Measurements from ENCODE around the gene CLIC4. TPM values are rescaled to one million over a fixed set of nuclear protein-coding genes. Genes with fewer than 3 reads are reported as not detected.
A peak's percentile ranks its signal among the peaks of the same experiment; 100 is the strongest.
"Not testable (repeated sequence)": the region's sequence is repeated elsewhere in the genome, so short reads cannot be mapped to it uniquely, and the experiment has no call there.

CLIC4 gene
- total RNA-seq, 1 donor from 2014 or later: 123 TPM

DNA sequence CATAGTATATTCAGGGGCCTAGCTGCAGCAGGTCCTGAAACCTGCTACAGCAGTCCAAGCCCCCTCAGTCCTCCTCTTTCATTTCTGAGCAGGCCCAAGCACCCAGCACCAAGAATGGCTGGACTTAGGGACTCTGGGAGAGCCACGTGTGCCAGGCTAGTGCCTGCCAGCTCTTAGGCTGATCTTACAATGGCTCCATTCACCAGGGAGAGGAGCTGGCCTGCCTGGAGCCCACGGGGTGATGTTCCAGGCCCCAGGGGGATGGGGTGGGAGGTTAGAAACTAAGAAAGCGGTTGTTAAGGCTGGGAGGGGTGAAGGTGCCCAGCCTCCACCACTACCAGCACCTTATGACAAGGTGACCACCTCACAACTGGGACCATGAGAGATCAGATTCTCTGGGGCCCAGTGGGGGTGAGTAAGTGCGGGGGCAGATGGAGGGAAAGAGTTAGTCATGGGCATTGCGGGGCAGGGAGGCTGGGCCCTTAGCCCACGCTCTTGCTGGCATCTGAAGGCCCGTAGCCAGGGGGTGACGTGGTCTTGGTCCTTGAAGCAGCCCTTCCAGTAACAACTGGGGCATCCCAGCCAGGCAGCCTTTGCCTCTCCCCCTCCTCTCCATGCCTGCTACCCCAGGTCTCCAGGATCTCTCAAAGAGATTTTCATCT lies 30.3 kb upstream of the CLIC4 start:
- H3K4me1 Mint-ChIP-seq: peaks cover 11% of the 10 kb centered on the region
- H3K27ac Mint-ChIP-seq (ENCODE audit: unreplicated experiment): peak overlapping the region; percentile 12
- H3K9me3 Mint-ChIP-seq: no peaks in the 10 kb centered on the region
- no peak for DNase-seq (ENCODE audit: low read depth, low spot score)
- TF ChIP-seq, protein P1, sequence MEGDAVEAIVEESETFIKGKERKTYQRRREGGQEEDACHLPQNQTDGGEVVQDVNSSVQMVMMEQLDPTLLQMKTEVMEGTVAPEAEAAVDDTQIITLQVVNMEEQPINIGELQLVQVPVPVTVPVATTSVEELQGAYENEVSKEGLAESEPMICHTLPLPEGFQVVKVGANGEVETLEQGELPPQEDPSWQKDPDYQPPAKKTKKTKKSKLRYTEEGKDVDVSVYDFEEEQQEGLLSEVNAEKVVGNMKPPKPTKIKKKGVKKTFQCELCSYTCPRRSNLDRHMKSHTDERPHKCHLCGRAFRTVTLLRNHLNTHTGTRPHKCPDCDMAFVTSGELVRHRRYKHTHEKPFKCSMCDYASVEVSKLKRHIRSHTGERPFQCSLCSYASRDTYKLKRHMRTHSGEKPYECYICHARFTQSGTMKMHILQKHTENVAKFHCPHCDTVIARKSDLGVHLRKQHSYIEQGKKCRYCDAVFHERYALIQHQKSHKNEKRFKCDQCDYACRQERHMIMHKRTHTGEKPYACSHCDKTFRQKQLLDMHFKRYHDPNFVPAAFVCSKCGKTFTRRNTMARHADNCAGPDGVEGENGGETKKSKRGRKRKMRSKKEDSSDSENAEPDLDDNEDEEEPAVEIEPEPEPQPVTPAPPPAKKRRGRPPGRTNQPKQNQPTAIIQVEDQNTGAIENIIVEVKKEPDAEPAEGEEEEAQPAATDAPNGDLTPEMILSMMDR (conservative IDR thresholded peaks at IDR 0.05): no peak
- no peaks in the 10 kb centered on the region for H3K36me3 Mint-ChIP-seq (ENCODE audit: low read depth)
- H3K27me3 Mint-ChIP-seq (ENCODE audit: low read depth): no peaks in the 10 kb centered on the region
- no peak overlapping the region for H3K4me3 Mint-ChIP-seq

DNA sequence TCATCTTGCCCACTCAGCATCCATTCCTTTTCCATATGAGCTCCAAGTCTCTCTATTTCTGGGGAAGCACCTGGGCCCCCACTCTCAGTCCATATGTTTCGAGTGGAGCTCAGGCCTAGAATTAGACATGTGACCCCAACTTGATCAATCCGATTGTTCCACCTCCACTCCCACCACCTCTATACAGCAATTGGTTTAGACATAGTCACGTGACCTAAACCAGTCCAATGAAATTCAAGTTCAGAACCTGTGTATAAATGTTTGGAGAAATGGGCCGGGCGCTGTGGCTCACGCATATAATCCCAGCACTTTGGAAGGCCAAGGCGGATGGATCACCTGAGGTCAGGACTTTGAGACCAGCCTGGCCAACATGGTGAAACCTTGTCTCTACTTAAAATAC lies 29.6 kb upstream of the CLIC4 start:
- Mint-ChIP-seq H3K4me3 (no peak overlapping the region), H3K4me1 (peaks cover 11% of the 10 kb centered on the region), H3K27me3 (ENCODE audit: low read depth) (no peaks in the 10 kb centered on the region), H3K9me3 (no peaks in the 10 kb centered on the region), H3K36me3 (ENCODE audit: low read depth) (no peaks in the 10 kb centered on the region), H3K27ac (ENCODE audit: unreplicated experiment) (no peak overlapping the region)
- TF ChIP-seq, protein P1 (conservative IDR thresholded peaks at IDR 0.05): no peak
- no peak for DNase-seq (ENCODE audit: low read depth, low spot score)

DNA sequence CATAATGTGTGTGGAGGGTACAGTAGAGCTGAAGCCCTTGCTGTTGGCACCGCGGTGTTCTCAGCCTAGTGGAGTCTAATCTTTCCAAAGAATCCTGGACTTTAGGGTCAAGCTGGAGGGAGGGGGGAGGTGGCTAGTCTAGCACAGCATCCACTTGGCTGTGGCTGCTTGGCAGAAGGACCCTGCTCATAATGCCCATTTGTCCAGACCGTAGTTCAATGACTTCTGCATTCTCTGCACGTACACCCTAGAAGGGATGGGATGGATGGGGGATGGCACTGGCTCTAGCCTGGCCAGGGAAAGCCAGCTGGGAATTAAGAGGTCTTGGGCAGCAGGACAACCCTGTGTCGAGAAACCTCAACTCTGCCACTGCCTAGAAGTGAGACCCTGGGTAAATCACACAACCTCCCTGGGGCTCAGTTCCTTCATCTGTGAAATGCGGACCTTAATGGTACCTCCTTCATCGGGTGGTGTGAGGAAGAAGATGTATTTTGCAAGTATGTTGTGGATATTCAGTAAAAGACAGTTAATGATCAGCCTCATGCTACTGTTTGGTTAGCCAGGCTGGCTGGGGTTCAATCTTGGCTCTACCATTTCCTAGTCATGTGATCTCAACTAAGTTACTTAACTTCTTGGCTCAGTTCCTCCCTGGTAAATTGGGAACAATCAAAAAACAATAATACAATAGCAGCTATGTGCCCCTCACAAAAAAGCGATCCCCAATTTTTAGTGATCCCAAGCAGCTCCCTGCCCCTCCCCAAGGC lies 27.2 kb upstream of the CLIC4 start:
- Mint-ChIP-seq H3K27me3 (ENCODE audit: low read depth) (no peaks in the 10 kb centered on the region), H3K27ac (ENCODE audit: unreplicated experiment) (no peak overlapping the region), H3K36me3 (ENCODE audit: low read depth) (no peaks in the 10 kb centered on the region), H3K9me3 (peaks cover 5% of the 10 kb centered on the region), H3K4me3 (no peak overlapping the region), H3K4me1 (peaks cover 11% of the 10 kb centered on the region)
- DNase-seq (ENCODE audit: low read depth, low spot score): no peak
- TF ChIP-seq, protein P1 (conservative IDR thresholded peaks at IDR 0.05): no peak

DNA sequence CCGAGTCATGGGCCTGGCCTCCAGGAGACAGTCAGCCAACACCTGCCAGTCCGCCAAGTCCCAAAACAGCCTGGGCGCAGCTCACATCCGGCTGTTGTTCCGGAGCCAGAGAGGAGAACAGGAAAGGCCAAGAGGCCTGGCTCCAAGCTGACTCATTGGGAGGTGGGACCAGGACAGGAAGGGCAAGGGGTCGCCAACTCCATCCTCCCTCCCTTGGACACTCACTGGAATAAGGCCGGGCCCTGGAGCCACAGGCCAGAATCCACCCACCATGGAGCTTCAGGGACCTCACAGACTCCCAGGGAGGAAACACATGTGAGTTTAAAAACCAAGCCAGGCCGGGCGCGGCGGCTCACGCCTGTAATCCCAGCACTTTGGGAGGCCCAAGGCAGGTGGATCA lies 25.1 kb upstream of the CLIC4 start:
- H3K36me3 Mint-ChIP-seq (ENCODE audit: low read depth): no peaks in the 10 kb centered on the region

DNA sequence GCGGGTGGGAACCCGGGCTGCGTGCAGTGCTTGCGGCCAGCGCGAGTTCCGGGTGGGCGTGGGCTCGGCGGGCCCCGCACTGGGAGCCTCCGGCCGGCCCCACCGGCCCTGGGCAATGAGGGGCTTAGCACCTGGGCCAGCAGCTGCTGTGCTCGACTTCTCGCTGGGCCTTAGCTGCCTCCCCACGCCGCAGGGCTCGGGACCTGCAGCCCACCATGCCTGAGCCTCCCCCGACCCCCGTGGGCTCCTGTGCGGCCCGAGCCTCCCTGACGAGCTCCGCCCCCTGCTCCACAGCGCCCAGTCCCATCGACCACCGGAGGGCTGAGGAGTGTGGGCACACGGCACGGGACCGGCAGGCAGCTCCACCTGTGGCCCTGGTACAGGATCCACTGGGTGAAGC lies 23.7 kb upstream of the CLIC4 start:
- DNase-seq (ENCODE audit: low read depth, low spot score): no peak
- Mint-ChIP-seq H3K9me3 (peaks cover 5% of the 10 kb centered on the region), H3K27me3 (ENCODE audit: low read depth) (no peaks in the 10 kb centered on the region), H3K4me3 (no peak overlapping the region), H3K36me3 (ENCODE audit: low read depth) (no peaks in the 10 kb centered on the region), H3K4me1 (peaks cover 21% of the 10 kb centered on the region), H3K27ac (ENCODE audit: unreplicated experiment) (no peak overlapping the region)
- TF ChIP-seq, protein P1 (conservative IDR thresholded peaks at IDR 0.05): no peak

More for the DNA sequence above, 25.1 kb upstream of the CLIC4 start:
- no peak overlapping the region for H3K27ac Mint-ChIP-seq (ENCODE audit: unreplicated experiment)
- H3K4me3 Mint-ChIP-seq: no peak overlapping the region
- TF ChIP-seq, protein P1 (conservative IDR thresholded peaks at IDR 0.05): no peak
- DNase-seq (ENCODE audit: low read depth, low spot score): no peak
- H3K27me3 Mint-ChIP-seq (ENCODE audit: low read depth): no peaks in the 10 kb centered on the region
- peaks cover 16% of the 10 kb centered on the region for H3K4me1 Mint-ChIP-seq
- H3K9me3 Mint-ChIP-seq: peaks cover 5% of the 10 kb centered on the region

DNA sequence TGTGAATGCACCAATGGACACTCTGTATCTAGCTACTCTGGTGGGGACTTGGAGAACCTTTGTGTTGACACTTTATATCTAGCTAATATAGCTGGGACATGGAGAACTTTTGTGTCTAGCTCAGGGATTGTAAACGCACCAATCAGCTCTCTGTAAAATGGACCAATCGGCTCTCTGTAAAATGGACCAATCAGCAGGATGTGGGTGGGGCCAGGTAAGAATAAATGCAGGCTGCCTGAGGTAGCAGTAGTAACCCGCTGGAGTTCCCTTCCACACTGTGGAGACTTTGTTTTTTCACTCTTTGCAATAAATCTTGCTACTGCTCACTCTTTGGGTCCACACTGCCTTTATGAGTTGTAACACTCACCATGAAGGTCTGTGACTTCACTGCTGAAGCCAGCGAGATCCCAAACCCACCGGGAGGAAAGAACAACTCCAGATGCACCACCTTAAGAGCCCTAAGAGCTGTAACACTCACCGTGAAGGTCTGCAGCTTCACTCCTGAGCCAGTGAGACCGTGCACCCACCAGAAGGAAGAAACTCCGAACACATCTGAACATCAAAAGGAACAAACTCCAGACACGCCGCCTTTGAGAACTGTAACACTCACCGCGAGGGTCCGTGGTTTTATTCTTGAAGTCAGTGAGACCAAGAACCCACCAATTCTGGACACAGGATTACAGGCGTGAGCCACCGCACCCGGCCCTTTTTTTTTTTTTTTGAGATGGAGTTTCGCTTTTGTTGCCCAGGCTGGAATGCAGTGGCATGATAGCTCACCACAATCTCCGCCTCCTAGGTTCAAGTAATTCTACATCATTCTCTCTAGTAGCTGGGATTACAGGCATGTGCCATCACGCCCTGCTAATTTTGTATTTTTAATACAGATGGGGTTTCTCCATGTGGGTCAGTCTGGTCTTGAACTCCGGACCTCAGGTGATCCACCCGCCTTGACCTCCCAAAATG lies 22.9 kb upstream of the CLIC4 start:
- not testable (repeated sequence) for H3K36me3 Mint-ChIP-seq (ENCODE audit: low read depth); DNase-seq (ENCODE audit: low read depth, low spot score); H3K9me3 Mint-ChIP-seq; H3K27me3 Mint-ChIP-seq (ENCODE audit: low read depth); H3K4me3 Mint-ChIP-seq
- peak overlapping the region; percentile 43 for H3K27ac Mint-ChIP-seq (ENCODE audit: unreplicated experiment)
- peaks cover 29% of the 10 kb centered on the region for H3K4me1 Mint-ChIP-seq

Data from neural crest cell (in vitro differentiated cells).